Heart right ventricle (tissue), 16 donors: ENCODE results near the gene GARNL3. TPM values are rescaled to one million over a fixed set of nuclear protein-coding genes. Genes with fewer than 3 reads are reported as not detected.
A peak's percentile ranks its signal among the peaks of the same experiment; 100 is the strongest.

Experiments
- ATAC-seq, 8 donors: fragments of 200-7000 bp; cut with Tn5 transposase; one replicate each; pipeline ENCODE4 v1.9.1; 2020; ENCODE audit warnings: mild to moderate bottlenecking in 8 of 8, moderate library complexity in 8 of 8, moderate number of reproducible peaks in 1 of 8
- DNase-seq, 2 donors: peaks; one replicate each; pipeline ENCODE4 v3.0.0-alpha.2; 2020
- H3K27ac ChIP-seq, 10 donors: fragments of 200-600 bp; sonication (generic) in 2 of 10; one replicate each; pipeline versions ENCODE4 v1.5.0 to v1.8.0; 2020 to 2022; ENCODE audit warnings: mild to moderate bottlenecking in 3 of 10
- H3K27me3 ChIP-seq, 7 donors: fragments of 200-600 bp; one replicate each; pipeline ENCODE4 v1.8.0; 2021 to 2022; ENCODE audit warnings: mild to moderate bottlenecking in 2 of 7
- H3K36me3 ChIP-seq, 9 donors: fragments of 200-600 bp; sonication (generic) in 1 of 9; one replicate each; pipeline versions ENCODE4 v1.5.0 to v1.8.0; 2020 to 2022; ENCODE audit warnings: mild to moderate bottlenecking in 2 of 9
- H3K4me1 ChIP-seq, 9 donors: fragments of 200-600 bp; sonication (generic) in 1 of 9; one replicate each; pipeline versions ENCODE4 v1.5.0 to v1.8.0; 2020 to 2022; ENCODE audit warnings: mild to moderate bottlenecking in 4 of 9
- H3K4me3 ChIP-seq, 10 donors: fragments of 200-600 bp; sonication (generic) in 2 of 10; one replicate each; pipeline versions ENCODE4 v1.5.0 to v1.8.0; 2020 to 2022; ENCODE audit warnings: mild to moderate bottlenecking in 7 of 10, moderate library complexity in 2 of 10
- H3K9me3 ChIP-seq, 11 donors: fragments of 200-600 bp in 10 of 11; sonication (generic) in 2 of 11; one replicate each; pipeline versions ENCODE4 v1.5.0 to v1.8.0; 2013 to 2022; ENCODE audit warnings: mild to moderate bottlenecking in 2 of 11, control low read depth in 1 of 11, moderate library complexity in 1 of 11
- WGBS, 2 donors: extraction: QIAGEN DNeasy Blood & Tissue Kit; methylation state at CpG; one replicate each; pipeline ENCODE4 v1.1.7; 2013; ENCODE audit warnings: inconsistent platforms in 1 of 2; 5-methylcytosine and 5-hydroxymethylcytosine counted together
- intact Hi-C, 10 donors: fragments of 100-400 bp; cut with DNase I; formaldehyde crosslinking; loops; one replicate each; pipeline versions ENCODE4 v1.11.1 to v1.14.2; 2022
- polyA plus RNA-seq, 2 donors: library from polyadenylated mRNA; stranded (reverse); fragments of 200-250 nt; gene quantifications; one replicate each; pipeline ENCODE4 v1.2.3, GENCODE V29; 2013
- total RNA-seq, 10 donors: library from RNA; stranded (reverse); fragmentation: NEBNext Ultra II Directional in 3 of 10; extraction: Animal tissue kit (Norgen Biotek cat#: 25700) in 3 of 10; gene quantifications; one replicate each; pipeline versions ENCODE4 v1.2.1 to v1.2.4, GENCODE V29; 2021 to 2023
- TF ChIP-seq, protein P1 (sequence below), 9 donors: fragments of 200-600 bp; sonication (generic) in 2 of 9; IDR thresholded peaks; one replicate each; pipeline versions ENCODE4 v1.5.0 to v1.8.0; 2021 to 2022; ENCODE audit warnings: antibody characterized with exemption in 9 of 9, mild to moderate bottlenecking in 5 of 9, moderate library complexity in 1 of 9
- donor health status: Arrhythmogenic right ventricular cardiomyopathy.
- donor health status: ischemic (EF 13 %, LVEDD 7.1; RV severe dilation, severe dysfunction).
- donor health status: healthy with polysubstance abuse.
- donor health status: DM: no; HTN: yes; CAD: no.
- donor health status: DM: no; HTN: no; CAD: no.
- donor health status: ischemic (EF 25% LVEDD 6.9; RV normal size, moderate dysfunction).
- donor health status: ischemic (EF 25% LVEDD 5.7; RV mildly dilated, moderate dysfunction).
- donor health status: healthy.
- donor health status: DM: yes; HTN: yes; CAD: no.
- donor health status: Ischemic cardiomyopathy.
- donor health status: ischemic (EF 35%, LVEDD 5.7; RV mildly dilated, moderate dysfunction).
- donor health status: nonischemic (EF 11% LVEDD 7.7; RV severe dilation, severe dysfunction).
- donor health status: DM: yes; HTN: yes; CAD: no.
- donor health status: PGD.
- donor health status: ischemic (EF 29% LVEDD 5.4; RV normal size, mild dysfunction).
- donor health status: nonischemic (EF 23%, LVEDD 6.1; RV moderate dilation, normal function).

Gene GARNL3
- total and polyA plus RNA-seq, 12 donors: 3.3 to 53.1 (median 28.3) TPM

DNA sequence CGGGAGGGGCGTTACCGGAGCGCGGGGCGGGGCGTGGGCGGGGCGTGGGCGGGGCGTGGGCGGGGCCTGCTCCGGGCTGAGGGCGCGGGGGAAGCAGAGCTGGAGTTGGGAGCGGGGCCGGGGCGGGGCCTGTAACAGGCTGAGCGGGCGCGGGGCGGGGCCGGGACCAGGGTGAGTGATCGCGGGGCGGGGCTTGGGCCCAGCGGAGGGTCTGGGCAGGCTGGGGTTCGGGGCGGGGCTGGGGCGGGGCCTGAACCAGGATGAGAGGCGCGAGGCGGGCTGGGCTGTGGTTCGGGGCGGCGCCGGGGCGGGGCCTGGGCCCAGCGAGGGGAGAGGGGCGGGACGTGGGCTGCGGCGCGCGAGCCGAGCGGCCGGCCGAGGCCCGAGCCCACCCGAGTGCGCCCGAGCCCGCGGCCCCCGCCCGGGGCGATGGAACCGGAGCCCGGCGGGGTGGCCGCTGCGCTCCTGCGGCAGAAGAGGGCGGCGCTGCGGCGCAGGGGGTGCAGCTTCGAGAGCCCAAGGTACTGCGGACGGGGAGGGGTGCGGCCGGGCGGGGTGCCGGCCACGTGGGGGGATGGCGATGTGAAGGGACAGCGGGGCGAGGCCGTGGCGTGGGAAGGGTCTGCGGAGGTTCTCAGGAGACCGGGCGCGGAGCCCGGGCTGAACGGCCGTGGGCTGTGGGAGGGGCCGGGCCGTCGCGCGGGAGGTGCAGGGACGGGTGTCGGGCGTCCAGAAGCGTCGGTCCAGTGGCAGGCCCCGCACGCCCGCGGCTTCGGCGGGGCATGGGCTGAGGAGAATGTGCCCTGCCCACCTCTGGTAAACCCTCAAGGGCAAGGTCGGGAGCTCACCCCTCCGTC, 39.5 kb upstream of the GARNL3 start:
- peak; percentile 97 to 99 for DNase-seq

GRCh38 chr9:127225801-127226625, 38.6 kb upstream of the GARNL3 start:
- intact Hi-C loops: loop anchor here in 5 of 10 donors (2.0 to 10.0 kb wide), 5 partner anchors 19 to 199 kb away; partner anchors contain the start of genes SLC2A8 (in 2 of the 5) and ZNF79 (in 2 of the 5)
- TF ChIP-seq, protein P1, sequence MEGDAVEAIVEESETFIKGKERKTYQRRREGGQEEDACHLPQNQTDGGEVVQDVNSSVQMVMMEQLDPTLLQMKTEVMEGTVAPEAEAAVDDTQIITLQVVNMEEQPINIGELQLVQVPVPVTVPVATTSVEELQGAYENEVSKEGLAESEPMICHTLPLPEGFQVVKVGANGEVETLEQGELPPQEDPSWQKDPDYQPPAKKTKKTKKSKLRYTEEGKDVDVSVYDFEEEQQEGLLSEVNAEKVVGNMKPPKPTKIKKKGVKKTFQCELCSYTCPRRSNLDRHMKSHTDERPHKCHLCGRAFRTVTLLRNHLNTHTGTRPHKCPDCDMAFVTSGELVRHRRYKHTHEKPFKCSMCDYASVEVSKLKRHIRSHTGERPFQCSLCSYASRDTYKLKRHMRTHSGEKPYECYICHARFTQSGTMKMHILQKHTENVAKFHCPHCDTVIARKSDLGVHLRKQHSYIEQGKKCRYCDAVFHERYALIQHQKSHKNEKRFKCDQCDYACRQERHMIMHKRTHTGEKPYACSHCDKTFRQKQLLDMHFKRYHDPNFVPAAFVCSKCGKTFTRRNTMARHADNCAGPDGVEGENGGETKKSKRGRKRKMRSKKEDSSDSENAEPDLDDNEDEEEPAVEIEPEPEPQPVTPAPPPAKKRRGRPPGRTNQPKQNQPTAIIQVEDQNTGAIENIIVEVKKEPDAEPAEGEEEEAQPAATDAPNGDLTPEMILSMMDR (IDR thresholded peaks at IDR 0.05): no peak
- Histone ChIP-seq H3K36me3 (no peaks in the 10 kb centered on the region), H3K4me3 (peak overlapping the region in 9 of 10 donors; percentile 70 to 93 (median 77)), H3K4me1 (peaks cover 0 to 26% (median 17%) of the 10 kb centered on the region in 9 donors), H3K27me3 (peaks cover 0 to 8% (median 0%) of the 10 kb centered on the region in 7 donors), H3K9me3 (no peaks in the 10 kb centered on the region), H3K27ac (peak overlapping the region in 4 of 10 donors; percentile 37 to 72 (median 62))
- WGBS, 2 donors: 23 to 25% methylated on average over 39 to 41 of the region's 42 CpGs
- ATAC-seq (no peak), DNase-seq (no peak)

More for the DNA sequence above, 39.5 kb upstream of the GARNL3 start:
- peak; percentile 88 to 95 (median 94) for ATAC-seq
- TF ChIP-seq, protein P1 (IDR thresholded peaks at IDR 0.05): peak in 2 of 9 donors; percentile 7 to 10
- Histone ChIP-seq H3K4me1 (peaks cover 0 to 26% (median 17%) of the 10 kb centered on the region in 9 donors), H3K4me3 (peak overlapping the region; percentile 48 to 93 (median 77)), H3K27ac (peak overlapping the region in 9 of 10 donors; percentile 73 to 87 (median 80)), H3K36me3 (no peaks in the 10 kb centered on the region), H3K27me3 (peaks cover 0 to 8% (median 0%) of the 10 kb centered on the region in 7 donors), H3K9me3 (no peaks in the 10 kb centered on the region)
- intact Hi-C loops: loop anchor here in 6 of 10 donors (2.0 to 10.0 kb wide), 8 partner anchors 20 to 200 kb away; partner anchors contain the start of genes SLC2A8 (in 2 of the 6) and ZNF79 (in 2 of the 6)
- WGBS, 2 donors: 0 to 2% methylated on average over 77 to 102 of the region's 106 CpGs

- Histone ChIP-seq H3K36me3 (no peaks in the 10 kb centered on the region), H3K4me1 (peaks cover 0 to 33% (median 15%) of the 10 kb centered on the region in 9 donors), H3K4me3 (no peak overlapping the region), H3K27me3 (peaks cover 0 to 8% (median 0%) of the 10 kb centered on the region in 7 donors), H3K27ac (no peak overlapping the region), H3K9me3 (no peaks in the 10 kb centered on the region)
- ATAC-seq (no peak), DNase-seq (no peak)
- TF ChIP-seq, protein P1 (IDR thresholded peaks at IDR 0.05): no peak
- WGBS, 2 donors: 95% methylated on average over 4 of the region's 4 CpGs
- intact Hi-C loops: loop anchor here in 4 of 10 donors (10.0 kb wide), 3 partner anchors 85 to 195 kb away; partner anchors contain the start of gene ZNF79 (in 2 of the 4)
These were observed 34.7 kb upstream of the GARNL3 start for GRCh38 chr9:127229691-127230417.
